Measurements from ENCODE around the gene CNOT2.

DNA sequence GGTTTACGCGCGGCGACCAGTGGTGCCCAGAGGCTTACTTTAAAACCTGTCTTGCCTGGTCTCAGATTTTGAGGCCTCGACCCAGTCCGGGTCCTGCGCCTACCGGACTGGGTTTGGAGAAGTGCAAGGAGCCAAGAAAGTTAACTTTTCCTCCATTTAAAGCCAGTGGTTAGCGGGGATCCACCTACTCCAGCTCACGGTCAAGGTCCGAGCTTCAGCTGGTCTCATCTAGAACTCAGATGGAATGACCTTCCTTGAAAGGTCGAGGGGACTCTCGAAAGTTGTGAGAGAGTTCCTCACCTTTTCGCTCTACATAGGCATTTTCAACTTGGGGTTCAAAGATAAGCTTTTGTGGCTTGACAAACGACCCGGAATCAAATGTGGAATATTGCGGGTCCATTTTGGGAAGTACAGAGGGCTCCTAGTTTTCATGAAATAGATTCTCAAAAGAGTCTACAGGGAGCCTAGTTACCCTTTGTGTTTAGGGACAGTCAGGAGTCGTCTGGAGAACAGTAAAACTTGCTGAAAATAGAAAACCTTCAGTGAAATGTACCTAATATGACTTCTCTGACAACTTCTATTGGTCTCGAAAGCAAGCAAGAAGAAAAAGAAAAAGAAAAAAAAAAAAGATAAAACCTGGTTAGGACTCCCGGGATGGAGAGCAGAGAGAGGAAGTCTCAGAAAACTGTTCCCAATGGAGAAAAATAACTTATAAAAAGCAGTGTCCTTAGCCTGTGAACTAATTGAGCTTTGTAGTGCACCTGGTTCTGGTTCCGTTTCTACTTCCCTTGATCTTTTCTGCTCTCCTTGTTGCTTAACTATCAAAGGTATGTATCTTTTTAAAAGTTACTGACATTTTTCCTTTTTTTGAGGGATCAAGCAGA, 124.3 kb downstream of the CNOT2 start:
- no peak for TF ChIP-seq POLR2A (IDR thresholded peaks at IDR 0.05)
- no peak for TF ChIP-seq POLR2AphosphoS5 (IDR thresholded peaks at IDR 0.05)
- no peak for TF ChIP-seq EP300 (IDR thresholded peaks at IDR 0.05)
- TF ChIP-seq, protein P1, sequence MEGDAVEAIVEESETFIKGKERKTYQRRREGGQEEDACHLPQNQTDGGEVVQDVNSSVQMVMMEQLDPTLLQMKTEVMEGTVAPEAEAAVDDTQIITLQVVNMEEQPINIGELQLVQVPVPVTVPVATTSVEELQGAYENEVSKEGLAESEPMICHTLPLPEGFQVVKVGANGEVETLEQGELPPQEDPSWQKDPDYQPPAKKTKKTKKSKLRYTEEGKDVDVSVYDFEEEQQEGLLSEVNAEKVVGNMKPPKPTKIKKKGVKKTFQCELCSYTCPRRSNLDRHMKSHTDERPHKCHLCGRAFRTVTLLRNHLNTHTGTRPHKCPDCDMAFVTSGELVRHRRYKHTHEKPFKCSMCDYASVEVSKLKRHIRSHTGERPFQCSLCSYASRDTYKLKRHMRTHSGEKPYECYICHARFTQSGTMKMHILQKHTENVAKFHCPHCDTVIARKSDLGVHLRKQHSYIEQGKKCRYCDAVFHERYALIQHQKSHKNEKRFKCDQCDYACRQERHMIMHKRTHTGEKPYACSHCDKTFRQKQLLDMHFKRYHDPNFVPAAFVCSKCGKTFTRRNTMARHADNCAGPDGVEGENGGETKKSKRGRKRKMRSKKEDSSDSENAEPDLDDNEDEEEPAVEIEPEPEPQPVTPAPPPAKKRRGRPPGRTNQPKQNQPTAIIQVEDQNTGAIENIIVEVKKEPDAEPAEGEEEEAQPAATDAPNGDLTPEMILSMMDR (IDR thresholded peaks at IDR 0.05) = no peak

Measured in sigmoid colon (tissue), 4 donors.